ENCODE data around the gene DHRS11.

- TF ChIP-seq CTCF (IDR thresholded peaks at IDR 0.05) (no peak), POLR2A (IDR thresholded peaks at IDR 0.05) (no peak)
Measured at GRCh38 chr17:36628576-36628975, 36.9 kb downstream of the DHRS11 start.
